Stimulated activated CD4-positive, alpha-beta T cell treated with anti-CD3 and anti-CD28 coated beads, TNF-alpha, amount 100 ng/mL, for 1 hour (primary cell): ENCODE results near the gene NAA38.
"Not testable (repeated sequence)": the region's sequence is repeated elsewhere in the genome, so short reads cannot be mapped to it uniquely, and the experiment has no call there.

Experiments
- DNase-seq, 3 donors: peaks; one replicate each; pipeline ENCODE4 v3.0.0-alpha.2; 2020; ENCODE audit warnings: low read depth in 3 of 3, low spot score in 1 of 3

The NAA38 gene

DNA sequence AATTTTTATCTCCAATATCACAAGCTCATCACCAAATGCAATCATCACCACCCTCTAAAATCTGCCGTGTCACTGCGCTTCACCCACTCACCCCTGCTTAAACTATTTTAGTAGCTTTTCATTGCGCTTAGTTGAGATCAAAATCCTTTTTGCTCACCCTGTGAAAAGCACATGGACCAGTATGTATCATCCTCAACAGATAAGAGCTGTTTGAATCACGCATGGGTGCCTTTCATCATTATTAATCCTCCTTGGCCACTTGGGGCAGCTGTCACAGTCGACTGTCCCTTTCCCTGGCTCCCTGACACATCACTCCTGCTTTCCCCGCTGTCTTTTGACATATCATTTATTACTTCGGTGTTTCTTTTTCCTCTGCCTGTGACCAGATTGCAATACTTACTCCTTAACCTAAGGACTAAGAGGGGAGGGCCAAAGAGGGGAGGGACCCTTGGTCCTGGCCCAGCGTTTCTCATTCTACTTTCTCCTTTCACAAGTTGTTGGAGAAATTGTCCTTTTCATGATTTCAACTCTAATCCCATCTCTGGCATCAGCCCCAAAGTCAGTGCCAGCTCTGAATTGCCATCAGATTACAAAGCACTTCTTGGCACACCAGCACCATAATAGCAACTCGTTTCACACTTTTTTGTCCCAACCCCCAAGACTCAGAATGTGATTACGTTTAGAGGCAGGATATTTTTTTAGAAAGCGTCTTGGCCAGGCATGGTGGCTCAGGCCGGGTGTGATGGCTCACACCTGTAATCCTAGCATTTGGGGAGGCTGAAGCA lies 32.0 kb downstream of the NAA38 start:
- no peak for DNase-seq

DNA sequence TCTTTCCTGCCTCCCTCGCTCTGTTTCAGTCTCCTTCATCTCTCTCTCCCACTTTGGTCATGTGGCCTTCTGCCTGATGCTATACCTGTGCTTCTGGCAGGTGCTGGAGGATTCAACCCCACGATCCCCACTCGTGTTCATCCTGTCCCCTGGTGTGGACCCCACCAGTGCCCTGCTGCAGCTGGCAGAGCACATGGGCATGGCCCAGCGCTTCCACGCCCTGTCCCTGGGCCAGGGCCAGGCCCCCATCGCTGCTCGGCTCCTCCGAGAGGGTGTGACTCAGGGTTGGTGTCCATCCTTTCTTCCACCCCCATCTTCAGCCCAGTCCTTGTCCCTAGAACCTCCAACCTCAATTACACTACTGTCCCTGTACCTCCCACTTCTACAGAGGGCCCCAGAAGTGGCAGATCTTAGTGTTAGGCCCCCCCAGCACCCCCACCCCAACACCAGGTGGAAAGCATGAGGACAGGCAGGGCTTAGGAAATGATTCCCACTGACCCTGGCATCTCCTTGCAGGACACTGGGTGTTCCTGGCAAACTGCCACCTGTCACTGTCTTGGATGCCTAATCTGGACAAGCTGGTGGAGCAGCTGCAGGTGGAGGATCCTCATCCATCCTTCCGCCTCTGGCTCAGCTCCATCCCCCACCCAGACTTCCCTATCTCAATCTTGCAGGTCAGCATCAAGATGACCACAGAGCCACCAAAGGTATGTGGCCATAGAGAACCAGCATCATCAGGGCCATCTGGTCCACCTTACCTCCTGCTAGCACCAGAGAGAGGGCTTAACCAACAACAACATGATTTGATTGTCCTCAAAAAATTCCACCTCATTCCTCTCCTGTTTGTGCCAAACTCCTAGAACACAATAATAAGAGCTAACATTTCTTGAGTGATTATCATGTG lies 33.1 kb downstream of the NAA38 start:
- DNase-seq, result no peak

DNA sequence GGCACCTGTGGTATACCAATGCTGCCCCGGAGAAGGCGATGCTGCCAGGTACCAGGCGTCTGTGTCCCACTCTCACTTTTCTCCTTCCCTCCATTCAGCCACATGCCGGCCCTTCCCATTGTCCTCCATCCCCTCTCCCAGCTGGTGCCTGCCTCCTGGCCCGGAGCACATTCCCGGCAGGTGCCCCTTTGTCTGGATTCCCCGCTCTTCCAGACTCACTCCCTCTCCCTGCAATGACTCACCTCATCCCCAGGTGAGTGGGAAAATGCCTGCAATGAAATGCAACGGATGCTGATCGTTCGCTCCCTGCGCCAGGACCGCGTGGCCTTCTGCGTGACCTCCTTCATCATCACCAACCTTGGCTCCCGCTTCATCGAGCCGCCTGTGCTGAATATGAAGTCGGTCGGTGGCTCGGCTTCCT lies 33.8 kb downstream of the NAA38 start:
- DNase-seq, result no peak

DNA sequence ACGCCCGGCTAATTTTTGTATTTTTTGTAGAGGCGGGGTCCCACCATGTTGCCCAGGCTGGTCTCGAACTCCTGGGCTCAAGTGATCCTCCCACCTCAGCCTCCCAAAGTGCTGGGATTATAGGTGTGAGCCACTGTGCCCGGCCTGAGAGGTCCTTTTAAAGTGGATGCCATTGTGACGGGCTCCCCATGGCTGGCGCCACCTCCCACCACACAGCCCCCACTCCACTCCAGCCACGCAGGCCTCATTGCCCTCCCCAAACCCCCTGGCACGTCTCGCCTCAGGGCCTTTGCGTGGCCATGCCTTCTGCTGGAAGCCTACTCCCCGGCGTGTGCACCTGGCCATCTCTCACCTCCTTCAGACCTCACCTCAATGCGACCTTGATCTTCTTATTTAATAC lies 35.2 kb downstream of the NAA38 start:
- no peak for DNase-seq

DNA sequence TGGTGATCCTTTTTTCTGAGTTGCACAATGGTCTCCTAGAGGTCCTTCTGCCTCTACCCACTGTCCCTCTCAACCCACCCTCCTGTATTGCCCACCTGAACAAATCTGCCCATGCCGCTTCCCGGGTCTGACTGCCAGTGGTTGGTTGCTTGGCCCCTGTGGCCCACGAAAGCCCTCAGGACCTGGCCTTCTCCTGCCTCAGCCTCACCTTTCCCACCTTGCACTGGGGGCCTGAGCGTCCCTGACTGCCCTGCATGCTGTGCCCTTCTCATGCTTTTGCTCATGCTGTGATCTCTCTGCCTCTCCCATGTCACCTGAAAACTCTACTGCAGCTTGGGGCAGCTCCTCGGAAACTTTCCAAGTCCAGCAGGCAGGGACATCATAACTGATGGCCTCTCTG lies 37.1 kb downstream of the NAA38 start:
- DNase-seq, result no peak

DNA sequence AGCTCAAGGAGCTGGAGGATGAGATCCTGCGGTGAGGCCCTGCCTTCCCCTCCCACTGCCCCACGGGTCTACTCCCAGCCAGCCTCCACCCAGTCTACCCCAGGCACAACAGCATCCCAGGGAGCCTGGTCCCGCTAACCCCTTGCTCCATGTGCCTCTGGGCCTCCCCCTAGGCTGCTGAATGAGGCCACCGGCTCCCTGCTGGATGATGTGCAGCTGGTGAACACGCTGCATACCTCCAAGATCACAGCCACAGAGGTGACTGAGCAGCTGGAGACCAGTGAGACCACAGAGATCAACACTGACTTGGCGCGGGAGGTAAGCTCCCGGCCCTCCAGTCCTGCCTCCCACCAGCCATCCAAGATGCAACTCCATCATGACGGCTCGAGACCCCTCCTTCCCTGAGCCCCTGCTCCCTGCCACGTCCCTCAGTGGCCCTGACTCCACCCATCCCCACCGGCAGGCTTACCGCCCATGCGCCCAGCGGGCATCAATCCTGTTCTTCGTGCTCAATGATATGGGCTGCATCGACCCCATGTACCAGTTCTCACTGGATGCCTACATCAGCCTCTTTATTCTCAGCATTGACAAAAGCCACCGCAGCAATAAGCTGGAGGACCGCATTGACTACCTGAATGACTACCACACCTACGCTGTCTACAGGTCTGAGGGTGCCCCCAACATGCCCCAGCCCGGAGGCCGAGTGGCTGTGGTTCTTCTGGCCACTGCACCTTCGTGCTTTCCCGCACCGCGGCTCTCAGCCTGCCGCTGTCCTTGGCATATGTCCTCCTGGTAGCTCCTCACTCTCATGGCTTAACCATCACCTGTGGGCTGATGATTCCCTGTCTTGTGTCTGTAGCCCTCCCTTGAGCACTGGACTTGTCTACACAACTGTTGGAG lies 38.4 kb downstream of the NAA38 start:
- no peak for DNase-seq

DNA sequence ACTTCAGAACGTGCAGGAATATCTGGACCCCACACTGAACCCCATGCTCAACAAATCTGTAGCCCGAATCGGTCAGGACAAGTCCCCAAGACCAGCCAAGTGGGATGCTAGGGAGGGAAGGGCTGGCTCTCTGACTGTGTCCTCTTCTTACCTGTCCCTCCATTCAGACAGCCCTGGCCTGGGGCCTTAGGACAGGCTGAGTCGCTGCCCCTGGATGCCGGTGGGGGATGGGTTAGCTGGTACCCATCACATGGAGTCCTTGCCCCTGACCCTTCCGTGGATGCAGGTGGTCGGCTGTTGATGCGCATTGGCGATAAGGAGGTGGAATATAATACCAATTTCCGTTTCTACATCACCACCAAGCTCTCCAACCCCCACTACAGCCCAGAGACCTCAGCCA lies 39.3 kb downstream of the NAA38 start:
- no peak for DNase-seq

DNA sequence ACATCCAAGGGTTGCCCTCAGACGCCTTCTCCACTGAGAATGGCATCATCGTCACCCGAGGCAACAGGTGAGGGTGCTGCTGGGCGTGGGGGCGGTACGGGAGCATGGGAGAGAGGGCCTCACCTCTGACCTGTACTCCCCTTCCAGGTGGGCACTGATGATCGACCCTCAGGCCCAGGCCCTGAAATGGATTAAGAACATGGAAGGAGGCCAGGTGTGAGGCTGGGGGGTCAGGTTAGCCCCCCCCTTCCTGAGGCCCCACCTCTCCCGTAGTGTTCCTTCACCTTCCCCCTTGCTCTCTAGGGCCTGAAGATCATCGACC lies 39.8 kb downstream of the NAA38 start:
- no peak for DNase-seq

DNA sequence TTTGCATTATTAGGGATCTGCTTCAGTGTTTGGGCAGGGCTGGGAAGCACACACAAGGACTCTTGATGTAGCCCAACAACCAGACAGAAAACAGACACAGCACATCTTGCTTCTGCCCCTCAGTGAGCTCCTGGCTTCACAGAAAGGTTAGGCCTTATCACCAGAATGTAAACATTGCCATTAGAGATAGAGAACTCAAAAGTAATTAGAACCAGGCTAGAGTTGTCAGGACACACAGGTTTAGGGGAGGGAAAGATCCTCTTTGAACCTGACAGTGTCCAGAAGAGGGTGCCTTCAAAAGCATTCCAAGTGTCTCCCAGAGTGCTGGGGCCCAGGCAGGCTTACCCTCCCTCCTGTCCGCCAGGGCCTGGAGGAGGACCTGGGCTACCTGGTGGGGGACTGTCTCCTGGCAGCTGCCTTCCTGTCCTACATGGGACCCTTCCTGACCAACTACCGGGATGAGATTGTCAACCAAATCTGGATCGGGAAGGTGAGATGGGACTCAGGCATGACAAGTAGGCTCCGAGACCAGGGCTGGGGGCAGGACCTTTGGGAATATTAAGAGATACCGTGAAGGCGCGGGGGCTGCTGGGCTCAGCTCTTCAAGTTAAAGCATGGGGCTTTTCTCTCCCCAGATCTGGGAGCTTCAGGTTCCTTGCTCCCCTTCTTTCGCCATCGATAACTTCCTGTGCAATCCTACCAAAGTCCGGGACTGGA lies 40.3 kb downstream of the NAA38 start:
- no peak for DNase-seq

DNA sequence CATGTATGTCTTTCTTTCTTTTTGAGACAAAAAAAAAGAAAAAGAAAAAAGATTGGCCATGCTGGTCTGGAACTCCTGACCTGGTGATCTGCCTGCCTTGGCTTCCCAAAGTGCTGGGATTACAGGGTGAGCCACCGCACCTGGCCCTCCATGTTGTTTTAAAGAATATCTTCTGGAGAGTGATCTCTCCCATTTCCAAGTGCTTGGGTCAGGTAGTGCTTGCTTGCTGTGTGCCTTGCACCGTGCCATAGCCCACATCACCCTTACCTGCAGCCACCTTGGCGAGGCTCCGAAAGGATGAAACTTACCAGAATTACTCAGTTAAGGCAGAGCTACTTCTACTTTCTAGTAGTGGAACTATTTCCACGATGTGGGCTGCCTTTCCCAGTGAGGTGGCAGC lies 42.4 kb downstream of the NAA38 start:
- DNase-seq, result no peak

DNA sequence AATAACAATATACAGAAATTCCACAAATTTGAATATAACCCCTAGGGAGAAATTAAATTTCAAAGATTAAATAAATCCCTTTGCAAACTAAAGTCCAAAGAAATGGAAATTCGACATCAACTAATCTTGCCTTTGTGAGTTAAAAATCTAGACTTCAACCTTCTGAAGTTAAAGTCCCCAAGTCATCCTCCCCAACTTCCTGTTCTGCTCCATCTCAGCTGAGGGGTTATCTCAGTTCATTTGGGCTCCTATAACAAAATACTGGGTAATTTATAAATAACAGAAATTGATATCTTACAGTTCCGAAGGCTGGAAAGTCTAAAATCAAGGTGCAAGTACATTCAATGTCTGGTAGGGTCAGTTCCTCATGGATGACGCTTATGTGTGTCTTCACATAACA lies 46.1 kb downstream of the NAA38 start:
- no peak for DNase-seq

DNA sequence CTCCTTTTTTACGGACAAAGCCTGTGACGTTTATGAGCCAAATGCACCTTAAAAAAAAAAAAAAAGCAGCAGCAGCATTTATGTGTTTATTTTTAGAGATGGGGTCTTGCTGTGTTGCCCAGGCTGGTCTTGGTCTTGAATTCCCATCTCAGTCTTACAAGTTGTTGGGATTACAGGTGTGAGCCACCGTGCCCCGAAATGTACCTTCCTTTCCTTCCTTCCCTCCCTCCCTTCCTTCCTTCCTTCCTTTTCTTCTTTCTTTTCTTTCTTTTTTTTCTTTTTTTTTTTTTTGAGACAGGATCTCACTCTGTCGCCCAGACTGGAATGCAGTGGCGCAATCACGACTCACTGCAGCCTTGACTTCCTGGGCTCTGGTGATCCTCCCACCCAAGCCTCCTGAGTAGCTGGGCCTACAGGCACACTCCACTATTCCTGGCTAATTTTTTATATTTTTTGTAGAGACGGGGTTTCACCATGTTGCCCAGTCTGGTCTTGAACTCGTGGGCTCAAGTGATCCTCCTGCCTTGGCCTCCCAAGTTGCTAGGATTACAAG lies 47.5 kb downstream of the NAA38 start:
- DNase-seq, result not testable (repeated sequence)

DNA sequence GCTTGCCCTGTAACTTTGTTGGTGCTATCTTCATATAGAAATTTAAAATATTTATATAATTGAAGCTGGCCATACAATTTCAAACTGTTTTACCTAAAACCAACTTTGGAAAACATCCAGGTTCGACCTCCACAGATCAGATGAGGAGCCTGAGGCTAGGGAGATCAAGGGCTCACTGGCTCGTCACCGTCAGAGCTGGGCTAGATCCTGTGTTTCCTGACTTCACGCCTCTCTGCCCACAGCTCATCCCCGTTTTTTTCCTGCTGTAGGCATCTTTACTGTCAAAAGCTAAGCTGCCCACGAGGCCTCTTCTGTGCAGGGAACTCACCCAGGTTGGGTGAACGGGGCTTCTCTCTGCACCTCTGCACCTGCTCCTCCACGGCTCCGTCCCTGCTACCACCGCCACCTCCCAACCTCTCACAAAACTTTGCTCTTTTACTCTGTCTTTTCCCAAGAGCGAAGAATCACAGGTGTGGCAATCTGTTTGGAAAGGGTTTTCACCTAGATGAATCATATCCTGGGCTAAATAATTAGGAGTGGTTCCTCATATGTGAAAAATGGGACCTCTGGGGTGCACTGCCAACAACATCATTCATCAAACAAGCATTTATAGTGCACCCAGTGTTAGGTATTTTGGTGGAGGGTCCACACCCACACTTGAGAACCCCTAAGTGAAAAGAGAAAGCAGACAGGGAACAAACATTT lies 48.1 kb downstream of the NAA38 start:
- DNase-seq, result no peak

DNA sequence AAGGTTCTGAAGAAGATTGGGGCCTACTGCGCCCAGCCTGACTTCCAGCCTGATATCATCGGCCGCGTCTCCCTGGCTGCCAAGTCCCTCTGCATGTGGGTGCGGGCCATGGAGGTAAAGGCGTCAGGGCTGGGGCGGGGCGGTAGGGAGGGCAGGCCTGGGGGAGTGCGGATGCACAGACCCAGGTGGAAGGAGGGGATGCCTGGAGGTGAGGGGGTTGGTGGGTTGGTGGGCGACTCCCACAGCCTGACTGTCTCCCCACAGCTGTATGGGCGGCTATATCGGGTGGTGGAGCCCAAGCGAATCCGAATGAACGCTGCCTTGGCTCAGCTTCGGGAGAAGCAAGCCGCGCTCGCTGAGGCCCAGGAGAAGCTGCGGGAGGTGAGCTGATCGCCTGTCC lies 50.2 kb downstream of the NAA38 start:
- DNase-seq, result no peak
